Astrocyte (in vitro differentiated cells and primary cell): ENCODE data around the gene OR4F15.
"Not testable (repeated sequence)": the region's sequence is repeated elsewhere in the genome, so short reads cannot be mapped to it uniquely, and the experiment has no call there.

Source experiments
- EZH2 ChIP-seq: IDR thresholded peaks from 2 replicates; pipeline ENCODE4 v1.6.1; 2012; ENCODE audit warnings: mild to moderate bottlenecking, low read length, inconsistent platforms; ENCODE audit not compliant: insufficient read depth
- TF ChIP-seq, protein P1 (sequence below): IDR thresholded peaks from 2 replicates; pipeline ENCODE4 v1.5.1; 2011; ENCODE audit warnings: low read depth, mild to moderate bottlenecking, inconsistent platforms, low read length, moderate library complexity; ENCODE audit not compliant: insufficient read depth

DNA sequence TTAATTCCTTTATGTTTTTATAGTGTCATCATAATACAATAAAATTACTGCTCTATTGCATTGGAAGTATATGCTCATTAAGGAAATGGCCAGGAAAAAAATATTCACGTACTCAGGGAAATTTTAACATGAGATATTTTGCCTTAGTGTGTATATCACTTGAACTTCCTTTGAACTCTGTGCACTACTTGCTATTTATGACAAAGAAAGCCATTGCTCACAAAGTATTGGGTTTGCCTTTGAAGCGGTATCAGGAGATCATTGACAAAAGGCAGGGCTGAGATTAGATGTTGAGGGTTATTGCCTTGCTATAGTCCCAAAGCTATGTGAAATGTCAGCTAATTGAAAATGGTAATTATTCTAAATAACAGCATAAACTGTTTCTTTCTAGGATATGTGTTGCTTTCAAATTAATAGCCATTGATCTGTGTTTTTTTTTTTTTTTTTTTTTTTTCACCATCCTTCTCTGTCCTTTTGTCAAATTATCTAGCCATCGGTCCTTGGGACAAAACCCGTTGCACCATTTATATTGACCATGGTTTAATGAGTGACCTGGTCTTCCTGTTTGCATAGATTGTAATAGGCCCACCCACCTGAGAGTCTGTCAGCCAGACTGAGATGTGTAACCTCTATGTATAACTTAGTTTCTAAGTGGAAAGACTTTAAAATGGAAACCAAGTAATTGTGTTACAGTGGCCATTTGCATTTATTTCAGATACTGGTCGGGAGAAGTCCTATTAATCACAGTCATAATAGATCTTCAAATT is 23.3 kb upstream of the OR4F15 start:
- TF ChIP-seq, protein P1, sequence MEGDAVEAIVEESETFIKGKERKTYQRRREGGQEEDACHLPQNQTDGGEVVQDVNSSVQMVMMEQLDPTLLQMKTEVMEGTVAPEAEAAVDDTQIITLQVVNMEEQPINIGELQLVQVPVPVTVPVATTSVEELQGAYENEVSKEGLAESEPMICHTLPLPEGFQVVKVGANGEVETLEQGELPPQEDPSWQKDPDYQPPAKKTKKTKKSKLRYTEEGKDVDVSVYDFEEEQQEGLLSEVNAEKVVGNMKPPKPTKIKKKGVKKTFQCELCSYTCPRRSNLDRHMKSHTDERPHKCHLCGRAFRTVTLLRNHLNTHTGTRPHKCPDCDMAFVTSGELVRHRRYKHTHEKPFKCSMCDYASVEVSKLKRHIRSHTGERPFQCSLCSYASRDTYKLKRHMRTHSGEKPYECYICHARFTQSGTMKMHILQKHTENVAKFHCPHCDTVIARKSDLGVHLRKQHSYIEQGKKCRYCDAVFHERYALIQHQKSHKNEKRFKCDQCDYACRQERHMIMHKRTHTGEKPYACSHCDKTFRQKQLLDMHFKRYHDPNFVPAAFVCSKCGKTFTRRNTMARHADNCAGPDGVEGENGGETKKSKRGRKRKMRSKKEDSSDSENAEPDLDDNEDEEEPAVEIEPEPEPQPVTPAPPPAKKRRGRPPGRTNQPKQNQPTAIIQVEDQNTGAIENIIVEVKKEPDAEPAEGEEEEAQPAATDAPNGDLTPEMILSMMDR: not testable (repeated sequence)
- TF ChIP-seq EZH2: not testable (repeated sequence)
